ENCODE results near the gene LNPK.
"Not testable (repeated sequence)": the region's sequence is repeated elsewhere in the genome, so short reads cannot be mapped to it uniquely, and the experiment has no call there.

LNPK gene

GRCh38 chr2:175966839-175967238 lies 35.2 kb downstream of the LNPK start:
- DNase-seq (ENCODE audit: low spot score), result no peak

GRCh38 chr2:175965773-175966172 lies 36.3 kb downstream of the LNPK start:
- no peak for DNase-seq (ENCODE audit: low spot score)

DNA sequence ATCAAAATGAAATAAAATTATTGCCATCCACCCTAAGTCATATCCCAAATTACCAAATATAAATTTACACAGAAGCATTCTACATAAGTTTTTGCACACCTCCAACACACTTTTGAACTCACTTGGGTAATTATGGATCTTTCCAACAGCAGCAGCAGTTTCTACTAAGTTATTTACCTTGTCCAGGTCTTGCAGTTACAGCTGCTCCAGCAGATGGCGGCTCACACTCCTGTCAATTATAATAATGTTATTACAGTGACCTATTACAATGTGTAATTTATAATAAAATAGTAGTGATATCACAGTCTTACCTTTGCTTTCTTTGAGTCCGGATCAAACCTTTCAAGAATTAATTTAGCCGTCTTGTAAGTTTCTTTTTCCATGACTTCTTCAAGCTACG lies 37.9 kb downstream of the LNPK start:
- no peak for DNase-seq (ENCODE audit: low spot score)

GRCh38 chr2:175963171-175963570 lies 38.9 kb downstream of the LNPK start:
- DNase-seq (ENCODE audit: low spot score), result not testable (repeated sequence)

- DNase-seq (ENCODE audit: low spot score), result no peak
These were observed 44.2 kb downstream of the LNPK start for GRCh38 chr2:175957845-175958244.

DNA sequence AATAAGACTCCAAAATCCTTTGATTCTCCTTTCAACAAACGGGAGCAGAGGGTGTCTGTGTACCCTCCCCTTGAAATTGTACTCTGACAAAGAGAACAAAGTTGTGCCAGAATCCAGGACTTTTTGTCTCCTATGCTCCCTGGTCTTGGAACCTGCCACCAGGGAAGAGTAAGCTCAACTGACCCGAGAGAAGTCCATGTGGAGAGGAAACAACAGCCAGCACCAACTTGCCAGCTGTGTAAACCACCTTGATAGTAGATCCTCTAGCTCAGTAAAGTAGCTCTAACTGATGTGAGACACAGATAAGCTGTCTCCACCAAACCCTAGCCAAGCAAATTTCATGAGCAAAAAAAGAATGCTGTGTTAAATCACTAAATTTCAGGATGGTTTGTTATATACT lies 46.9 kb downstream of the LNPK start:
- no peak for DNase-seq (ENCODE audit: low spot score)

- no peak for DNase-seq (ENCODE audit: low spot score)
These were observed 51.6 kb downstream of the LNPK start for GRCh38 chr2:175950512-175950911.

GRCh38 chr2:175948191-175948590 lies 53.9 kb downstream of the LNPK start:
- DNase-seq (ENCODE audit: low spot score), result no peak

DNA sequence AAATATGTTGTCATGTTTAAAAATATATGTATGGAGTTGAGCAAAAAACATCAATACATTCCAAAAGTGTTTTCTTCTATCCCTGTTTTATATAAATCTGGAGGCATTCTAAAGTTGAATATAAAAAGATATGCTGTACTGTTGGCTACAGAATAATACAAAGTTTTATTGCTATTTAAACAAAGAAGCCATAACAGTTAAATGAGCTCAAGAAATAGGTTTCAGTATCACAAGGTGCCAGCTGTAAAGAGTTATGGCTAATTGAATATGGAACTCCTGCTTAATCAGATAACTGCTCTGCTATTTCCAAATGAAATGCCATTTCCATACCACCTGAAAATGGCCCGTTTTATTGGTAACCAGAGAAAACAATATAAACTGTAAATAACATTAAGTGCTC lies 55.0 kb downstream of the LNPK start:
- DNase-seq (ENCODE audit: low spot score), result no peak

DNA sequence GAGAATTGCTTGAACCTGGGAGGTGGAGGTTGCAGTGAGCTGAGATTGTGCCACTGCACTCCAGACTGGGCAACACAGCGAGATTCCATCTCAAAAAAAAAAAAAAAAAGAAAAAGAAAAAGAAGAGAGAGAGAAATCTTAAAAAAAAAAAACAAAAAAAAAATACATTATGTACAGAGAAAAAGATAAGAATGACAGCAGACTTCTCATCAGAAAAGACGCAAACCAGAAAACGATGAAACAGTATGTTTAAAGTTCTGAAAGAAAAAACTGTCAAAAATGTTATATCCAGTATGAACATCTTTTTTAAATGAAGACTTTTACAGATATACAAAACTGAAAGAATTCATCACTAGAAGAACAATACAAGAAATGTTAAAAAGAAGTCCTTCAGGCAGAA lies 60.4 kb downstream of the LNPK start:
- DNase-seq (ENCODE audit: low spot score), result no peak

DNA sequence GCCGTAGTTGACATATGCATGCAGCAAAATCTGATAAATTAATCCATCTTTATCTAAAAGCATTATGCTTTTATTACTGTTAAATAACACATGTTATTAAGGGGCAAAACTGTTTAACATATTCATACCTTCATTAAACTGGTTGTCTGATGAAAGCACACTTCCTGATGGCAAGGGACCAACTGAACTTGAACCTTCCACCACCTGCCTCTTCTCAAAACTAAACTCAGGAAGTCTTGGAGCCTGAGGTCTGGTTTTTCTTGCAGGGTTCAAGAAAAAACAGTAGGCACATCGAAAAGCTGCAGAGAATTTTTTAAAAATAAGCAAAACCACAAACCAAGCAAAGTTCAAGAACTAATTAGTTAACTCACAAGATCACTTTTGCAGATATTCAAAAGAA lies 64.9 kb downstream of the LNPK start:
- DNase-seq (ENCODE audit: low spot score), result no peak

- DNase-seq (ENCODE audit: low spot score), result no peak
These were observed 66.5 kb downstream of the LNPK start for GRCh38 chr2:175935289-175936181.

DNA sequence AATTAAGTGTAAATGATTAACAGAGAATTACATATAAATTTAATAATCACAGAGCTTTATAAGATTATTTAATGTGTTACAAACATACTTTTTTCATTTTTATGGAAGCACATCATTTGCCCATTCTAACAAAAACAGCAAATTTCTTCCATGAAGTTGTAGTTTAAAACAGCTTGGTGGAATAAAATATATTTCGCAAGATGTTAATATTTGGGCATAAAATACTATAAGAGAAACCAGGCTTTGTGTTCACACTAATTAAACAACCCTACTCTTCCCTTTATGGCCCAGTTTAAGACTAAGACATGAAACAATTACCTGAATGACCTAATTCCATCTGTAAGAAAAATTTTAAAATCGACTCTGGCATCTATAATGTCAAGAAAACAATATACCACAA lies 69.4 kb downstream of the LNPK start:
- DNase-seq (ENCODE audit: low spot score), result no peak

- no peak for DNase-seq (ENCODE audit: low spot score)
These were observed 70.3 kb downstream of the LNPK start for GRCh38 chr2:175931805-175932204.

- DNase-seq (ENCODE audit: low spot score), result no peak
These were observed 71.6 kb downstream of the LNPK start for GRCh38 chr2:175930504-175930903.

- DNase-seq (ENCODE audit: low spot score), result no peak
These were observed 72.2 kb downstream of the LNPK start for GRCh38 chr2:175929850-175930249.

DNA sequence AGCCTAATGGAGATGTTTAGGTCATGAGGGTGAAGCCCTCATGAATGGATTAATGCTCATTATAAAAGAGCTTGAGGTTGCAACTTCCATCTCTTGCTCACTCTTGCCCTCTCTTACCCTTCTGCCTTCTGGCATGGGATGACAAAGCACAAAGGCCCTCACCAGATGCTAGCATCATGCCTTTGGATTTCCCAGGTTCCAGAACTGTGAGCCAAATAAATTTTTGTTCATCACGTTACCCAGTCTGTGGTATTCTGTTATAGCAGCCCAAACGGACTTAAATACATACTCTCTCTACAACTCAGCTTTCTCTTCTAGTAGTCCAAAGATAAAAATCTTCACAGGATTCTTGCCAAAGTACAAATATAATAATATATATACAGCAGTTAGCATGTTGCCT lies 75.8 kb downstream of the LNPK start:
- DNase-seq (ENCODE audit: low spot score), result no peak

- no peak for DNase-seq (ENCODE audit: low spot score)
These were observed 79.9 kb downstream of the LNPK start for GRCh38 chr2:175922160-175922559.

- DNase-seq (ENCODE audit: low spot score), result no peak
These were observed 83.1 kb downstream of the LNPK start for GRCh38 chr2:175918935-175919334.

- DNase-seq (ENCODE audit: low spot score), result no peak
These were observed 87.2 kb downstream of the LNPK start for GRCh38 chr2:175914846-175915245.

- DNase-seq (ENCODE audit: low spot score), result not testable (repeated sequence)
These were observed 88.0 kb downstream of the LNPK start for GRCh38 chr2:175913849-175914743.

DNA sequence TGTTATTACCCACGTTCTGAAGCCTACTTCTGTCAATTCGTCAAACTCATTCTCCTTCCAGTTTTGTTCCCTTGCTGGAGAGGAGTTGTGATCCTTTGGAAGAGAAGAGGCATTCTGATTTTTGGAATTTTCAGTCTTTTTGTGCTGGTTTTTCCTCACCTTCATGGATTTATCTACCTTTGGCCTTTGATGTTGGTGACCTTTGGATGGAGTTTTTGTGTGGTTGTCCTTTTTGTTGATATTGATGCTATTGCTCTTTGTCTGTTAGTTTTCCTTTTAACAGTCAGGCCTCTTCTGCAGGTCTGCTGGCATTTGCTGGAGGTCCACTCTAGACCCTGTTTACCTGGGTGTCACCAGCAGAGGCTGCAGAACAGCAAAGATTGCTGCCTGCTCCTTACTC lies 88.8 kb downstream of the LNPK start:
- not testable (repeated sequence) for DNase-seq (ENCODE audit: low spot score)

DNA sequence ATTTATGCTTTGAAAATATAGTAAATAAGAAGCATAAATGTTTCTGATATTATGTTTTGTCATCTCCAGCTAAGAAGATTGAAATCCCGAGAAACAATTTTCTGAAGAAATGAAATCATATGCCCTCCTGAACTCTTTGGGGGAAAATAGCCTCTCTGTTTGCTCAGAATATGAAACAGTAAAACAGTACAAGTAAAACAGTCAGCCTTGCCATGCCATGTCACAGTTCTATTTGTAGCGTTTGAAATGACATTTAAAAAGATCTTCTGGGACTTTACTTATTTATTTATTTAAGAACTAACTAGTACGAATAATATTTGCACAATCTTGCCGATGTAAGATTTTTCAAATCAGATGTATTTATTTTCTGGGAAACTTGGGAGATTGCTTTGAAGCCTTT lies 98.0 kb downstream of the LNPK start:
- DNase-seq (ENCODE audit: low spot score), result no peak

All from CD4-positive, alpha-beta T cell treated with Interleukin-2 at 100 ng/mL for 4 hours (primary cell).